GM12878 (cell line): Measurements from ENCODE around the gene SHROOM4. TPM values are rescaled to one million over a fixed set of nuclear protein-coding genes. Genes with fewer than 3 reads are reported as not detected.

Source experiments
- ATAC-seq: fragments of 200-7000 bp; cut with Tn5 transposase; 3 replicates; pipeline ENCODE4 v1.9.1; 2020; ENCODE audit warnings: mild to moderate bottlenecking, moderate library complexity
- BruUV-seq: library from RNA; stranded (reverse); fragments of 400-500 nt; replicated peaks from 2 replicates; lab custom pipeline; 2021; lab: Mats Ljungman, UMichigan
- CTCF ChIA-PET: fragments of 300-600 bp; sonication (Branson Sonifier 250); formaldehyde crosslinking; extraction: SDS; loops from one replicate; lab custom pipeline; 2021; ENCODE audit warnings: inconsistent platforms; lab: Yijun Ruan, JAX
- POLR2A ChIA-PET: fragments of 350-600 bp; formaldehyde crosslinking; extraction: SDS; loops from one replicate; lab custom pipeline; 2021; ENCODE audit warnings: inconsistent platforms; lab: Charles Lee
- RAD21 ChIA-PET: fragments of 300-600 bp; sonication (Branson Sonifier 250); formaldehyde crosslinking; loops from one replicate; lab custom pipeline; 2023; ENCODE audit warnings: antibody characterized with exemption; ENCODE audit not compliant: unreplicated experiment; lab: Charles Lee
- SMC1A ChIA-PET: fragments of 300-600 bp; sonication (Branson Sonifier 250); formaldehyde crosslinking; loops from one replicate; lab custom pipeline; 2023; ENCODE audit not compliant: unreplicated experiment, uncharacterized antibody; lab: Charles Lee
- DNase-seq: peaks from one replicate; pipeline ENCODE4 v3.0.0-alpha.2; 2011; ENCODE audit warnings: low read depth, low spot score
- FAIRE-seq: peaks from 3 replicates; lab custom pipeline; 2011; peaks lifted over from hg19 to GRCh38; lab: Jason Lieb, UNC
- H2AFZ ChIP-seq: 2 replicates; pipeline ENCODE4 v1.6.0; 2011; ENCODE audit warnings: low read depth, low read length, control low read depth; ENCODE audit not compliant: control insufficient read depth
- H3K27ac ChIP-seq: 2 replicates; pipeline ENCODE4 v1.5.1; 2011; ENCODE audit warnings: control low read depth; ENCODE audit not compliant: control insufficient read depth, insufficient read depth
- H3K27me3 ChIP-seq, 2 experiments: replicated peaks in 1 of 2; 2 replicates each; pipeline versions ENCODE4 v1.6.0 to v1.6.1; 2011; ENCODE audit warnings: low read length in 1 of 2; ENCODE audit not compliant: control insufficient read depth in 2 of 2, insufficient read depth in 2 of 2
- H3K36me3 ChIP-seq, 2 experiments: 2 replicates each; pipeline ENCODE4 v1.5.1; 2011; ENCODE audit warnings: low read length in 1 of 2; ENCODE audit not compliant: control insufficient read depth in 2 of 2, insufficient read depth in 2 of 2
- H3K4me1 ChIP-seq: 2 replicates; pipeline ENCODE4 v1.6.1; 2011; ENCODE audit warnings: mild to moderate bottlenecking, low read length, moderate library complexity, mixed read lengths; ENCODE audit not compliant: control insufficient read depth, insufficient read depth
- H3K4me2 ChIP-seq: 2 replicates; pipeline ENCODE4 v1.6.0; 2011; ENCODE audit warnings: control low read depth; ENCODE audit not compliant: control insufficient read depth, insufficient read depth
- H3K4me3 ChIP-seq: fragments of 200-600 bp; sonication (generic); 2 replicates; pipeline ENCODE4 v1.5.1; 2016
- H3K79me2 ChIP-seq: 2 replicates; pipeline ENCODE4 v1.6.0; 2011; ENCODE audit warnings: low read length; ENCODE audit not compliant: control insufficient read depth, insufficient read depth
- H3K9ac ChIP-seq: 2 replicates; pipeline ENCODE4 v1.8.0; 2011; ENCODE audit warnings: low read length, control low read depth, mixed read lengths; ENCODE audit not compliant: control insufficient read depth, insufficient read depth
- H3K9me3 ChIP-seq: replicated peaks from 3 replicates; pipeline ENCODE4 v1.5.1; 2011; ENCODE audit warnings: mild to moderate bottlenecking, low read length; ENCODE audit not compliant: control insufficient read depth, insufficient read depth
- H4K20me1 ChIP-seq: 2 replicates; pipeline ENCODE4 v1.6.0; 2011; ENCODE audit not compliant: control insufficient read depth, insufficient read depth
- BCLAF1 ChIP-seq: fragments of 450-650 bp; IDR thresholded peaks from 2 replicates; pipeline ENCODE4 v1.6.1; 2017; ENCODE audit warnings: antibody characterized with exemption, mild to moderate bottlenecking, moderate library complexity
- CEBPB ChIP-seq, 2 experiments: fragments of 150-350 bp in 1 of 2; IDR thresholded peaks; 2 replicates each; pipeline ENCODE4 v1.6.1; 2012 to 2014; ENCODE audit warnings: low read depth in 2 of 2, low read length in 2 of 2, borderline replicate concordance in 1 of 2, inconsistent platforms in 1 of 2
- E2F4 ChIP-seq: IDR thresholded peaks from 2 replicates; pipeline ENCODE4 v1.6.1; 2012; ENCODE audit warnings: low read depth, low read length, improper control_type of control experiment
- EGR1 ChIP-seq, 2 experiments: IDR thresholded peaks; 1 replicate in 1 of 2; 2 replicates in 1 of 2; pipeline ENCODE4 v1.6.1; 2011 to 2012; ENCODE audit warnings: low read depth in 2 of 2, low read length in 2 of 2, borderline replicate concordance in 1 of 2, mild to moderate bottlenecking in 1 of 2, moderate library complexity in 1 of 2
- HDAC2 ChIP-seq: fragments of 200-600 bp; sonication (generic); IDR thresholded peaks from 2 replicates; pipeline ENCODE4 v1.6.1; 2017
- MYB ChIP-seq: fragments of 150-350 bp; IDR thresholded peaks from 2 replicates; pipeline ENCODE4 v1.6.1; 2014; ENCODE audit warnings: mild to moderate bottlenecking, low read depth, low read length, borderline replicate concordance
- PAX8 ChIP-seq: fragments of 450-650 bp; IDR thresholded peaks from 2 replicates; pipeline ENCODE4 v1.6.1; 2017; ENCODE audit warnings: mild to moderate bottlenecking, moderate library complexity
- POU2F2 ChIP-seq: IDR thresholded peaks from 3 replicates; pipeline ENCODE4 v1.6.1; 2011; ENCODE audit warnings: low read depth, mild to moderate bottlenecking, low read length, borderline replicate concordance
- RAD51 ChIP-seq: fragments of 450-650 bp; IDR thresholded peaks from 2 replicates; pipeline ENCODE4 v1.6.1; 2016; ENCODE audit warnings: moderate library complexity, mild to moderate bottlenecking, inconsistent platforms
- RUNX3 ChIP-seq: IDR thresholded peaks from 2 replicates; pipeline ENCODE4 v1.6.1; 2012; ENCODE audit warnings: low read length, inconsistent platforms
- WGBS: methylation state at CpG from one replicate; pipeline ENCODE4 v1.1.6; 2016; ENCODE audit warnings: low lambda C conversion rate; ENCODE audit not compliant: insufficient replicate concordance, insufficient coverage; ENCODE audit errors: missing lambda C conversion rate; 5-methylcytosine and 5-hydroxymethylcytosine counted together
- in situ Hi-C: fragments of 300-500 bp; cut with MboI; formaldehyde crosslinking; loops from 9 replicates; pipeline ENCODE4 v1.14.3; 2018; ENCODE audit warnings: mixed read lengths
- intact Hi-C: fragments of 100-400 bp; cut with micrococcal nuclease; formaldehyde crosslinking; loops from one replicate; pipeline ENCODE4 v1.14.2; 2022; ENCODE audit not compliant: unreplicated experiment
- polyA plus RNA-seq, 11 experiments: library from polyadenylated mRNA; depleted of rRNA in 4 of 11; unstranded in 6 of 11; stranded (reverse) in 5 of 11; fragments of >200 nt; fragmentation: Nextera tagmentation in 4 of 11; fragmentation: Illumina TruSeq in 1 of 11; extraction: Ambion mirVana in 4 of 11; extraction: Trizol in 1 of 11; gene quantifications; 1 replicate in 1 of 11; 2 replicates in 10 of 11; pipeline versions ENCODE4 v1.2.1 to v1.2.3, GENCODE V29; 2011 to 2016; ENCODE audit warnings: inconsistent platforms in 2 of 11, missing spikeins in 2 of 11, low read depth in 1 of 11
- total RNA-seq, 4 experiments: library from RNA; depleted of rRNA in 3 of 4; stranded (reverse); fragments of >200 nt in 3 of 4; fragmentation: Illumina TruSeq in 1 of 4; extraction: Trizol in 1 of 4; gene quantifications; 2 replicates each; pipeline versions ENCODE4 v1.2.1 to v1.2.3, GENCODE V29; 2013 to 2021
- TF ChIP-seq, protein P1 (sequence below): fragments of 450-650 bp; formaldehyde crosslinking; IDR thresholded peaks from 2 replicates; pipeline ENCODE4 v1.4.0; 2020; ENCODE audit warnings: mild to moderate bottlenecking, moderate library complexity
- TF ChIP-seq, protein P2 (sequence below): fragments of 150-350 bp; IDR thresholded peaks from 2 replicates; pipeline ENCODE4 v1.6.1; 2014; ENCODE audit warnings: mild to moderate bottlenecking, low read depth, low read length

The SHROOM4 gene
- total and polyA plus RNA-seq, 10 of the 15 experiments (the other 5 are each of a cell fraction or from before 2014, with no cell fraction given) = 0.01 to 0.03 TPM; not detected in 8

DNA sequence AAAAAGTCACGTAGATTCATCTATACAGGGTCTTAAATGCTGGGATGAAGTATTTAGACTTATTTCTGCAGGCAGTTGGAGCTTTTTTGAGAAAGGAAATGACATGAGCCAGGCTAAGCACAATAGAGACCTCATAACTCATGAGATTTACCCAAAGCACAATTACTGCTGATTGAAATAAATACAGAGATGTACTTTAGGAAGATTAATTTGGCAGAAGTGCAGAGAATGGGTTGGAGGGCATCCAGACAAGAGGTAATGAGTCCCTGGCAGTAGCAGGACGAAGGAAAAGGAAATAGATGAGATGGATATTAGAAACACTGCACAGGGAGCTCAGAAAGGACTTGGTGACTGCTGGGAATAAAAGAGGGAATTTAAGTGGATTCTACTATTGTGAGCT is 129.1 kb downstream of the SHROOM4 start:
- H3K27me3 ChIP-seq = no peaks in the 10 kb centered on the region; a peak in 1 of 4 replicates
- H3K79me2 ChIP-seq = no peaks in the 10 kb centered on the region
- H3K36me3 ChIP-seq = no peaks in the 10 kb centered on the region
- ChIA-PET CTCF (interaction anchor here (0.7 to 1.4 kb wide), 3 partner anchors 9 to 776 kb away, joined by 3 to 4 read pairs (median 3); no protein-coding TSS in a partner anchor), SMC1A (no interaction called here), RAD21 (no interaction called here), POLR2A (no interaction called here)
- no TSS peak for BruUV-seq
- 0% methylated on average over 2 of the region's 2 CpGs for WGBS
- H3K4me2 ChIP-seq = no peak overlapping the region
- no peaks in the 10 kb centered on the region for H3K4me1 ChIP-seq
- ATAC-seq (no peak), DNase-seq (no peak), FAIRE-seq (no peak)
- H4K20me1 ChIP-seq = no peaks in the 10 kb centered on the region
- H3K9ac ChIP-seq = no peak overlapping the region
- intact Hi-C loops = no loop called here
- no peak overlapping the region for H3K4me3 ChIP-seq
- H3K9me3 ChIP-seq = no peaks in the 10 kb centered on the region
- H3K27ac ChIP-seq = no peak overlapping the region
- H2AFZ ChIP-seq = no peak overlapping the region
- in situ Hi-C loops = loop anchor here (25.0 kb wide), 1 partner anchor 752 kb away; no protein-coding TSS in a partner anchor
- no peak for TF ChIP-seq POU2F2
- TF ChIP-seq RAD51 = no peak
- no peak for TF ChIP-seq BCLAF1
- TF ChIP-seq MYB = no peak
- no peak for TF ChIP-seq HDAC2
- TF ChIP-seq, protein P1, sequence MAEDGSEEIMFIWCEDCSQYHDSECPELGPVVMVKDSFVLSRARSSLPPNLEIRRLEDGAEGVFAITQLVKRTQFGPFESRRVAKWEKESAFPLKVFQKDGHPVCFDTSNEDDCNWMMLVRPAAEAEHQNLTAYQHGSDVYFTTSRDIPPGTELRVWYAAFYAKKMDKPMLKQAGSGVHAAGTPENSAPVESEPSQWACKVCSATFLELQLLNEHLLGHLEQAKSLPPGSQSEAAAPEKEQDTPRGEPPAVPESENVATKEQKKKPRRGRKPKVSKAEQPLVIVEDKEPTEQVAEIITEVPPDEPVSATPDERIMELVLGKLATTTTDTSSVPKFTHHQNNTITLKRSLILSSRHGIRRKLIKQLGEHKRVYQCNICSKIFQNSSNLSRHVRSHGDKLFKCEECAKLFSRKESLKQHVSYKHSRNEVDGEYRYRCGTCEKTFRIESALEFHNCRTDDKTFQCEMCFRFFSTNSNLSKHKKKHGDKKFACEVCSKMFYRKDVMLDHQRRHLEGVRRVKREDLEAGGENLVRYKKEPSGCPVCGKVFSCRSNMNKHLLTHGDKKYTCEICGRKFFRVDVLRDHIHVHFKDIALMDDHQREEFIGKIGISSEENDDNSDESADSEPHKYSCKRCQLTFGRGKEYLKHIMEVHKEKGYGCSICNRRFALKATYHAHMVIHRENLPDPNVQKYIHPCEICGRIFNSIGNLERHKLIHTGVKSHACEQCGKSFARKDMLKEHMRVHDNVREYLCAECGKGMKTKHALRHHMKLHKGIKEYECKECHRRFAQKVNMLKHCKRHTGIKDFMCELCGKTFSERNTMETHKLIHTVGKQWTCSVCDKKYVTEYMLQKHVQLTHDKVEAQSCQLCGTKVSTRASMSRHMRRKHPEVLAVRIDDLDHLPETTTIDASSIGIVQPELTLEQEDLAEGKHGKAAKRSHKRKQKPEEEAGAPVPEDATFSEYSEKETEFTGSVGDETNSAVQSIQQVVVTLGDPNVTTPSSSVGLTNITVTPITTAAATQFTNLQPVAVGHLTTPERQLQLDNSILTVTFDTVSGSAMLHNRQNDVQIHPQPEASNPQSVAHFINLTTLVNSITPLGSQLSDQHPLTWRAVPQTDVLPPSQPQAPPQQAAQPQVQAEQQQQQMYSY (CRISPR knock-in tag) = no peak
- TF ChIP-seq E2F4 = no peak
- TF ChIP-seq EGR1 (IDR thresholded peaks at IDR 0.05; ENCODE audit: borderline replicate concordance in 1 of 2, low read depth in 2 of 2, low read length in 2 of 2) = no peak
- TF ChIP-seq, protein P2, sequence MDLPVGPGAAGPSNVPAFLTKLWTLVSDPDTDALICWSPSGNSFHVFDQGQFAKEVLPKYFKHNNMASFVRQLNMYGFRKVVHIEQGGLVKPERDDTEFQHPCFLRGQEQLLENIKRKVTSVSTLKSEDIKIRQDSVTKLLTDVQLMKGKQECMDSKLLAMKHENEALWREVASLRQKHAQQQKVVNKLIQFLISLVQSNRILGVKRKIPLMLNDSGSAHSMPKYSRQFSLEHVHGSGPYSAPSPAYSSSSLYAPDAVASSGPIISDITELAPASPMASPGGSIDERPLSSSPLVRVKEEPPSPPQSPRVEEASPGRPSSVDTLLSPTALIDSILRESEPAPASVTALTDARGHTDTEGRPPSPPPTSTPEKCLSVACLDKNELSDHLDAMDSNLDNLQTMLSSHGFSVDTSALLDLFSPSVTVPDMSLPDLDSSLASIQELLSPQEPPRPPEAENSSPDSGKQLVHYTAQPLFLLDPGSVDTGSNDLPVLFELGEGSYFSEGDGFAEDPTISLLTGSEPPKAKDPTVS = no peak
- TF ChIP-seq PAX8 = no peak
- TF ChIP-seq CEBPB (IDR thresholded peaks at IDR 0.05; ENCODE audit: borderline replicate concordance in 1 of 2, low read depth in 2 of 2, low read length in 2 of 2) = no peak
- no peak for TF ChIP-seq RUNX3
